Stimulated activated CD4-positive, alpha-beta T cell treated with anti-CD3 and anti-CD28 coated beads, Interleukin-4, amount 100 ng/mL, for 4 hours (primary cell): ENCODE data around the gene GALM.
"Not testable (repeated sequence)": the region's sequence is repeated elsewhere in the genome, so short reads cannot be mapped to it uniquely, and the experiment has no call there.

Experiments used
- DNase-seq, 2 experiments: peaks; one replicate each; pipeline ENCODE4 v3.0.0-alpha.2; 2020

Gene GALM

GRCh38 chr2:38682620-38683019 lies 16.7 kb downstream of the GALM start:
- DNase-seq: not testable (repeated sequence)

- no peak for DNase-seq
Observed at GRCh38 chr2:38683766-38684165, 17.9 kb downstream of the GALM start.

GRCh38 chr2:38685116-38685735 lies 19.3 kb downstream of the GALM start:
- DNase-seq: no peak

- DNase-seq: peak in 1 of 2 experiments; percentile 13
Observed at GRCh38 chr2:38690499-38691420, 24.8 kb downstream of the GALM start.

GRCh38 chr2:38691994-38692393 lies 26.1 kb downstream of the GALM start:
- no peak for DNase-seq

- DNase-seq: no peak
Observed at GRCh38 chr2:38692636-38693318, 26.9 kb downstream of the GALM start.

- peak in 1 of 2 experiments; percentile 25 for DNase-seq
Observed at GRCh38 chr2:38697116-38697840, 31.4 kb downstream of the GALM start.

GRCh38 chr2:38698467-38699003 lies 32.6 kb downstream of the GALM start:
- DNase-seq: no peak

- DNase-seq: no peak
Observed at GRCh38 chr2:38700113-38700785, 34.3 kb downstream of the GALM start.

GRCh38 chr2:38700881-38701458 lies 35.1 kb downstream of the GALM start:
- DNase-seq: no peak

GRCh38 chr2:38701542-38701941 lies 35.6 kb downstream of the GALM start:
- no peak for DNase-seq

- no peak for DNase-seq
Observed at GRCh38 chr2:38702413-38702812, 36.5 kb downstream of the GALM start.

GRCh38 chr2:38703336-38703735 lies 37.4 kb downstream of the GALM start:
- not testable (repeated sequence) for DNase-seq

GRCh38 chr2:38704664-38705063 lies 38.8 kb downstream of the GALM start:
- no peak for DNase-seq

- no peak for DNase-seq
Observed at GRCh38 chr2:38706846-38707345, 41.0 kb downstream of the GALM start.

- DNase-seq: not testable (repeated sequence)
Observed at GRCh38 chr2:38708491-38708890, 42.6 kb downstream of the GALM start.

- DNase-seq: no peak
Observed at GRCh38 chr2:38708900-38709566, 43.1 kb downstream of the GALM start.

GRCh38 chr2:38709567-38710194 lies 43.8 kb downstream of the GALM start:
- peak in 1 of 2 experiments; percentile 31 for DNase-seq

GRCh38 chr2:38711558-38711957 lies 45.6 kb downstream of the GALM start:
- no peak for DNase-seq

- DNase-seq: no peak
Observed at GRCh38 chr2:38712413-38712812, 46.5 kb downstream of the GALM start.
